Middle frontal gyrus (tissue), 1 donor: ENCODE measurements around the gene PTPRN2.

Experiments
- DNase-seq: peaks from one replicate; pipeline ENCODE4 v3.0.0-alpha.2; 2015; ENCODE audit warnings: low spot score; ENCODE audit errors: extremely low spot score

The PTPRN2 gene

GRCh38 chr7:158270856-158271413, 316.7 kb downstream of the PTPRN2 start:
- DNase-seq = no peak

DNA sequence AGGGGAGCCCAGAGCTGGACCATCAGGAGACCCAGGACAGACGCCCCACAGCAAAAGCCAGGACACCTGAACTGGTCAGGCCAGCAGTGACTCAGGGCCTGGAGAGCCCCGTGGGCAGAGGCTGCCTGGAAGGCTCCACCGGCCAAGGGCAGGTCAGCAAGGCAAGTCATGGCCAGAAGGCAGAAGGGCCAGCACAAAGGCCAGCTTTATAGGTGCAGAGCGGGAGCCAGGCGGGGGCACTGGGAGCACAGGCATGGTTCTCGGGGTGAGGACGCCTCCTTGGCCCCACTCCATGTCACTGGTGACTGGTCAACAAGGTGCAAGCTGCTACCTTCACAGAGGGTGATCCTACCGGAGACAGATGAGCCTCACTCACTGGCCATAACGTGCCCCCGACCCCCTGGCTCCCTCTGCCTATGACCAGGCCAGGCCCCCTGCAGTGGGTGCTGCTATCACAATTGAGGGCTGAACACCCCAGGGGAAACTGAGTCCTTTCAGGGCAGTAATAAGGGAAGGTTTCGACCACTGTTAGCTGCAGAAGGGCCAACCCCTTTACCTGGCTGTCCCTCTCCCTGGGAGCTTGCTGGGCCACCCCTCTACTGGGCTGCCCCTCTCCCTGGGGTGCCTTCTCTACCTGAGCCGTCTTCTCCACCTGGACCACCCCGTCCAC, 317.4 kb downstream of the PTPRN2 start:
- no peak for DNase-seq

DNA sequence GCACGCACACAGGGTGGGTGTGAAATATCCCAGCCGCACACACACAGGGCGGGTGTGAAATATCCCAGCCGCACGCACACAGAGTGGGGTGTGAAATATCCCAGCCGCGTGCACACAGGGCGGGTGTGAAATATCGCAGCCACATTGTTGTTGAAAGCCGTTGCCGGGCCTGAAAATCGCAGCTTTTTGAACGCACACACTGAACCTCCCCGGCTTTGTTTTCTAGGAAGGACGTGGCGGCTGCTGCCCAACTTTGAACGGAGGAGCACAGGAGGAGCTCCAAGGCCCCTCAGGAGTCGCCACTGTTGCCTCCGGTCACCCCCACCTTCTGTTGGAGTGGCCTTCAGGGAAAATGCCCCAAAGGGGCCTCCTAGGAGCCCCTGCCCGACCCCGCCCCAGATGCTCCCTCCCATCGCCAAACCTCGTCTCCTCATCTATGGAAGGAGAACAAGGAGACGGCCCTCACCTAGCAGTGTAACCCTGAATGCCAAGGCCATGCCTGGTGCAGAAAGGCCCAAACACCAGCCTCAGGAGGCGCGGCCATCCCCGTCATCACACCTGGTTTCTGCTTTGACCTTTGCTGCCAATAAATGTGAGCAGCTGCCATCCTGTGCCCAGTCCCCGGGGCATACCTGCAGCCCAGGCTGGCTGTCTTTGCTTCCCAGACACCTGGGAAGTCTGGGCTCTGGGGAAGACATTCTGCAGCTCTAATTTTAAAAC, 318.6 kb downstream of the PTPRN2 start:
- DNase-seq = no peak

- no peak for DNase-seq
Observed at GRCh38 chr7:158267742-158268435, 319.7 kb downstream of the PTPRN2 start.

GRCh38 chr7:158266817-158267741, 320.5 kb downstream of the PTPRN2 start:
- no peak for DNase-seq

DNA sequence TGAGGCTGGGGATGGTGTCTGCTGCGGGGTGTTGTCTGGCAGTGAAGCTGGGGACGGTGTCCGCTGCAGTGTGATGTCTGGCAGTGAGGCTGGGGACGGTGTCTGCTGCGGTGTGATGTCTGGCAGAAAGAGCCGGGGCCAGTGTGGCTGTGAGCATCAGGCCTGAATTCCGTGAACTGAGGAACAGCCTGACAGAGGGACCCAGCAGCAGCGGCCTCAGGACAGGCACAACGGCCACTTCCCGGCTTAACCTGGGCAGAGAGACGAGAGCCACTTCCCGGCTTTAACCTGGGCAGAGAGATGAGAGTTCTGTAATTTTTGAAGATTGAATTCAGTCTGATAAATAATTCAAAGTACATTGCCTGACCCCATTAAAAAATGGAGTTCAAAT, 321.2 kb downstream of the PTPRN2 start:
- no peak for DNase-seq

DNA sequence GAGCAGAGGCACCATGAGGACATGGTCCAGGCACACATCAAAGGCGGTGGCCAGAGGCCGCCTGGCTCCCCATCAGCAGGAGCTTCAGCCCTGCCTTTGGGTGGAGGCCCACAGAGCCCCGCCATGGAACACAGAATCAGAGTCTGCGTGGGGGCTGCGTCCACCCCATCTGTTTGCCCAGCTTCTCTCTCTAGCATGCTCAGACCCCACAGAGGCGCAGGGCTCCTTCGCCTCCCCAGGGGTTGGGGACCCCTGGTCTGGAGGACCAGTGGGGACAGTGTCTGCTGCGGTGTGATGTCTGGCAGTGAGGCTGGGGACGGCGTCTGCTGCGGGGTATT, 321.9 kb downstream of the PTPRN2 start:
- DNase-seq = no peak

DNA sequence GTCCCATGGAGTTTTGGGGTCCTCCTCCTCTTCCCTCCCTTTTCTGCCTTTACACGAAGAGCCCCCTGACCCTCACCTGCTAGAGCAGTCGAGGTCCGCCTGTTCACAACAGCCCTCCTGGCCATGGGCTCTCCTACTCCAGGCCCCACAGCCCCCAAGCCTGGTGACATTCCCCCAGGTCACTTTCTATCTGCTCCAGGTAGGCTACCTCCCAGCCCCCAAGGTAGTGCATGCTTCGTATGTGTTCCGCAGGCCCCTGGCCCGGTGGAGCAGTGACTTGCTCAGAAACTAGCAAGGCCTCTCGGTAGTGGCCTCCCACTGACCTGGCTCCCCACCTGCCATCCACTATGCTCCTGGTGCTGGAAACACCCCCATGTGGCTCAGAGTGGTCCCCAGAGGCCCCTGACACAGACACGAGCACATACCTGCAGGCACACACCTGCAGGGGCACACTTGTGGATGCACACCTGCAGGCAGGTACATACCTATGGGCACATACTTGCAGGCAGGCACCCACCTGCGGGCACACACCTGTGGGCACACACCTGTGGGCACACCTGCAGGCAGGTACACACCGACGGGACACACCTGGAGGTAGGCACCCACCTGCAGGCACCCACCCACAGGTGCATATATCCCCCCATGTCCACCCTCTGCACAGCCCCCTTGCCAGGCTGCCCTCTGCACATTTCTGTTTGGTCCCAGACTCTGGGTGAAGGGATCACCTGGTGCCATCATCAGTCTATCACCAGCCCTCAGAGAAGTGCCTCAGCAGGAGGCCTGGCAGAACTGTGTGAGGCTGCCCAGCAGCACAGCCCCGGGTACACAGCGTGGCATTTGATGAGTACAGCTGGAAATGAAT, 322.5 kb downstream of the PTPRN2 start:
- DNase-seq = no peak

DNA sequence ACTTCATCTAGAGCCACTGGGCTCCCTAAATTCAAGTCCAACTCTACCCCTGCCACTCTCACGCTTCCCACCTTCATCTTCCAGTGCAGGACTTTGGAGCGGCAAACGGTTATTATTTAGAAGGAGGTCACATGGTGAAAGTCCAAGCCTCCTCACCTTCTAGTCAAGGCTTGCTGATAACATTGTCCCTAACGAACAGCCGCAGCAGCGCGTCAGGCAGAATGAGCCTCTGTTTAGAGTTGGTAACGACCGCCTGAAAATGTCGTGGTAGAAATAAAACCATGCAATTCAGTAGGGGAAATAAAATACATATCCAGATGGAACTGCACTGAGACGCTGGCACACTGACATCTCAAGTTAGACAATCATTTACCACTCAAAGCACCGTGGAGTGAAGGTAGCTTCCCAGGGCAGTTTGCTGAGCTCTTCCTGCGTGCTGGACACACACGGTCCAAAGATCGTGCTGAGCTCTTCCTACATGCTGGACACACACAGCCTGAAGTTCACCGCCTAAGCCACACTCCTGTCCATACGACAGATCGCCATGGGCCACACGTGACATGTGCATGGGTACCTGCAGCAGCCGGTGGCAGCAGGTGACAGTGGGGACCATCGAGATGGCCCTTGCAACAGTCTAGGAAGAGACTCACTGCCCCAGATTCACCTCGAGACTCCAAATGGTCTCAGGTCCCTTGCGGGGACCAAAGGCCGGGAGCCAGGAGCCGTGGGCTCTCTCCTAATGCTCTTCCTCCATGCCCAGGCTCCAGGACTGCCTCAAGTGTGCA, 323.5 kb downstream of the PTPRN2 start:
- DNase-seq = no peak

DNA sequence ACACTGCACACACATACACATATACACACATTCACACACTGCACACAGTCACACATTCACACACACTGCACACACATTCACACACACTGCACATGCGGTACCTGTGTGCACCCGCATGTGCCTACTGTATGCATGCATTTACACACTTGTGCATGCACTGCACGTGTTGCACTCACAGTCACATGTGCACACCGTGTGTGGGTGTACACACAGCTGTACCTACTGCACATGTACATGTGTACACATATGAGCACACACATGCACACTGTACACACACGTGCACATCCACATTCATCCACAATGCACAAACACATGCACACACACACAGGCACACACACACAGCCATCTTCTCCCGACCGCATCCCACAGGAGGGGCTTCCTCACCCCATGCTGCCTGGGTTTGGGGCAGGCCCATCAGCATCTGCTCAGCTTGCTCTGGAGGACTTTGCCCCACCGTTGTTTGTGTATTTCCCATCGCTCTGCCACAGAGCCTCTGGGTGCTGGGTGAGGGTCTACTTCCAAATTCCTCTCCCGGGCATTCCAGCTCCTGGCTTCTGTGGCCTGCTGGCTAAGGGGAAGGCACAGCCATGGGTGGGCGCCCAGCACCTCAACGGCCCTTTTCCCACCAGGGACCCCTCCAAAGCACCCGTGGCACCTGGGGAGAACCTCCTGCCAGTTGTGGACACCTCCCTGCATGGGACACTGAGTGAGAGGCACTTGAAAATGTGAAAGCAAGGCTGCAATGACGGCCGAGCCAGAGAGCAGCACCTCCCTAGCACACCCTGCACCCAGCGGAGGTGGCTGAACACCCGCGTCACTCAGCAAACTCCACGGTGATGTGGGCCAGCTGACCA, 324.3 kb downstream of the PTPRN2 start:
- DNase-seq = no peak

- DNase-seq = no peak
Observed at GRCh38 chr7:158262284-158263109, 325.1 kb downstream of the PTPRN2 start.

- no peak for DNase-seq
Observed at GRCh38 chr7:158261362-158262235, 326.0 kb downstream of the PTPRN2 start.

GRCh38 chr7:158260567-158261361, 326.9 kb downstream of the PTPRN2 start:
- DNase-seq = no peak

DNA sequence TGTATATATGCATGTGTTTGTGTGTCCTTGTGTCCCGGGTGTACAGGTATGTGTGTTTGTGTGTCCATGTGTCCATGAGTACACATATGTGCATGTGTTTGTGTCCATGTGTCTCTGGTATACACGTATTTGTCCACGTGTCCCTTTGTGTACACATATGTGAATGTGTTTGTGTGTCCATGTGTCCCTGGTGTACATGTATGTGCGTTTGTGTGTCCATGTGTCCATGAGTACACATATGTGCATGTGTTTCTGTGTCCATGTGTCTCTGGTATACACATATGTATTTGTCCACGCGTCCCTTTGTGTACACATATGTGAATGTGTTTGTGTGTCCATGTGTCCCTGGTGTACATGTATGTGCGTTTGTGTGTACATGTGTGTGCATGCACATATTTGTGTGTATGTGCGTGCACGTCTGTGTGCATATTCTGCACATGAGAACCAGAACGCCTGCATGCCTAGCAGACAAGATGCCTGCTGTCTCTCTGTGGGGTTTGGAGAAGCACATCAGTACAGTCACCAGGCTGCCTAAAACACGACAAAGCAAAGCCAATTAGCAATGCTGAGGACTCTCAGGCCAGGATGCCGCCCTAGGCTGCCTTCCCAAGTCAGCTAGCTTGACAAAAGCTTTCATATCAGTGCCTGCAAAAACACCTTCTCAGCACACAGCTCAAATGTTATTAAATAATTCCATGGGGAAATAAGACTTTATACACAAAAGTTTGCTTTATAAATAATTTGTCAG, 327.8 kb downstream of the PTPRN2 start:
- no peak for DNase-seq

DNA sequence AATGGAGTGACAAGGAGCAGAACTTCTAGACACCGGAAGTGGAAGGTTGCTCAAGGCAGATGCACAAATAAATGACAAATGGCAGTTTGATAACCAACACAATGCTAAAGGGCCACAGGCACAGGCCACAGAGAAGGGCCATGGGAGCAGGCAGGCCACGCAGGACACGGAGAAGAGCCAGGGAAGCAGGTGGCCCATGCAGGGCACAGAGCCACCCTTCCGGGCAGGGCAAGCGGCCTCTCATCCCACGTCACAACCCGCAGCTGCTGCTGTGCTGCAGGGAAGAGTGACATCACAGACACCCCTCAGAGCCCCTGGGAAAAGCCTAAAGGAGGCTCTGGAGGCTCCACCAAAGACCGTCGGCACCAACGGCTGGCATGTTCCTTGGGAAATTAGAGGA, 328.5 kb downstream of the PTPRN2 start:
- no peak for DNase-seq
